LHCN-M2 (cell line): Measurements from ENCODE around the gene ATXN1. TPM values are rescaled to one million over a fixed set of nuclear protein-coding genes. Genes with fewer than 3 reads are reported as not detected.

ENCODE experiments used
- DNase-seq: peaks from one replicate; pipeline ENCODE4 v3.0.0-alpha.2; 2012; ENCODE audit warnings: low read depth
- total RNA-seq: library from RNA; depleted of rRNA; stranded (reverse); fragments of >200 nt; gene quantifications from 2 replicates; pipeline ENCODE4 v1.2.3, GENCODE V29; 2014

ATXN1 gene
- total RNA-seq, 1 experiment from 2014 or later: 9.9 TPM

GRCh38 chr6:16369989-16370388, 391.3 kb downstream of the ATXN1 start:
- DNase-seq: no peak

- DNase-seq: no peak
Observed at GRCh38 chr6:16369140-16369745, 392.0 kb downstream of the ATXN1 start.

GRCh38 chr6:16367571-16367970, 393.7 kb downstream of the ATXN1 start:
- DNase-seq: no peak

GRCh38 chr6:16363749-16364148, 397.5 kb downstream of the ATXN1 start:
- DNase-seq: no peak

GRCh38 chr6:16362819-16363589, 398.3 kb downstream of the ATXN1 start:
- DNase-seq: no peak

GRCh38 chr6:16362296-16362695, 399.0 kb downstream of the ATXN1 start:
- no peak for DNase-seq

- DNase-seq: no peak
Observed at GRCh38 chr6:16361861-16362260, 399.4 kb downstream of the ATXN1 start.

GRCh38 chr6:16361121-16361520, 400.1 kb downstream of the ATXN1 start:
- no peak for DNase-seq

- DNase-seq: no peak
Observed at GRCh38 chr6:16360365-16360764, 400.9 kb downstream of the ATXN1 start.

GRCh38 chr6:16359563-16359962, 401.7 kb downstream of the ATXN1 start:
- DNase-seq: no peak

- DNase-seq: no peak
Observed at GRCh38 chr6:16358531-16359138, 402.6 kb downstream of the ATXN1 start.

GRCh38 chr6:16355699-16356446, 405.4 kb downstream of the ATXN1 start:
- peak; percentile 49 for DNase-seq

GRCh38 chr6:16355238-16355637, 406.0 kb downstream of the ATXN1 start:
- no peak for DNase-seq

GRCh38 chr6:16354692-16355091, 406.6 kb downstream of the ATXN1 start:
- DNase-seq: peak; percentile 59

- DNase-seq: no peak
Observed at GRCh38 chr6:16352821-16353438, 408.3 kb downstream of the ATXN1 start.

GRCh38 chr6:16352258-16352635, 409.0 kb downstream of the ATXN1 start:
- DNase-seq: no peak

- DNase-seq: no peak
Observed at GRCh38 chr6:16349544-16349943, 411.7 kb downstream of the ATXN1 start.

- no peak for DNase-seq
Observed at GRCh38 chr6:16346831-16347230, 414.4 kb downstream of the ATXN1 start.

- DNase-seq: peak; percentile 95
Observed at GRCh38 chr6:16345449-16346330, 415.6 kb downstream of the ATXN1 start.

- DNase-seq: no peak
Observed at GRCh38 chr6:16344756-16345155, 416.5 kb downstream of the ATXN1 start.

GRCh38 chr6:16343593-16343992, 417.7 kb downstream of the ATXN1 start:
- DNase-seq: no peak
